Adipose tissue (tissue), 3 donors: ENCODE results near the gene HTR2A. TPM values are rescaled to one million over a fixed set of nuclear protein-coding genes. Genes with fewer than 3 reads are reported as not detected.

Experiments
- H3K27ac ChIP-seq: one replicate; pipeline ENCODE4 v1.5.1; 2013; ENCODE audit warnings: low read depth, low read length
- WGBS, 3 donors: extraction: QIAGEN DNeasy Blood & Tissue Kit; methylation state at CpG; one replicate each; pipeline ENCODE4 v1.1.7; 2013; 5-methylcytosine and 5-hydroxymethylcytosine counted together
- polyA plus RNA-seq, 3 donors: library from polyadenylated mRNA; stranded (reverse); fragments of 200-250 nt; gene quantifications; one replicate each; pipeline ENCODE4 v1.2.3, GENCODE V29; 2013
- donor health status: healthy with polysubstance abuse.
- donor health status: Bipolar disorder and iron deficiency.
- donor health status: healthy.

The HTR2A gene
- polyA plus RNA-seq, 3 donors, result 0.06 to 1.6 (median 0.48) TPM

DNA sequence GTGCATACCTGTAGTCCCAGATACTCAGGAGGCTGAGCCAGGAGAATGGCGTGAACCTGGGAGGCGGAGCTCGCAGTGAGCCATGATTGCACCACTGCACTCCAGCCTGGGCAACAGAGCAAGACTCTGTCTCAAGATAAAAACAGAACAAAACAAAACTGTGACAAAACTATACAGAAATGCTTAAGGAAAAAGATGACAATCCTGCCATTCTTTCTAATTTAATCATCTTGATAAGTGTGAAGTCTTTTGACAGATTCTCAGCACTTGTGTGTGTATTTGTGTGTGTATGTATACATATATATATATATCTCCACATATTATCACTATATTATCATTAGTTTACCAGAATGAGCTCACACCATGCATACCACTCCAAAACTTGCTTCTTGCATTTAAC, 12.3 kb downstream of the HTR2A start:
- H3K27ac ChIP-seq, result no peak overlapping the region
- 95 to 98% (median 97%) methylated on average over 3 of the region's 3 CpGs for WGBS, 3 donors

DNA sequence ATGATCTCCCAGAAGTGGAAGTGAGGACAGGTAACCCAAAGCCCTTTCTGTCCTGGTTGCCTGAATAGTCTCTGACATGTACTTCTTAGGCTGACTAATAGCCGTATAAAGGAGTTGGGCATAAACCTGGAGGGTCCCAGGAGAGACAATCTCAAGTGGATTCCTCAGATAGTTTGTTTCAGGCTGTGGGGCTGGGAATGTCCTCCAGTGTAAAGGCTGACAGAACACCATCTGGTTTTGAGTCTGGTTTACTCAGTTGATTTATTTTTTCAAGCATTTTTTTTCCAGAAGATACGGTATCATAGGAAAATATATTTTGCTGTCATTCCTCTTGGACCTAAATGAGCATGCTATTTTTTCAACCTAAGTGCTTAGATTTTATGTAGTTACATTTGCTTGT, 15.2 kb downstream of the HTR2A start:
- H3K27ac ChIP-seq, result no peak overlapping the region
- 34 to 49% (median 39%) methylated on average over 2 of the region's 2 CpGs for WGBS, 3 donors

DNA sequence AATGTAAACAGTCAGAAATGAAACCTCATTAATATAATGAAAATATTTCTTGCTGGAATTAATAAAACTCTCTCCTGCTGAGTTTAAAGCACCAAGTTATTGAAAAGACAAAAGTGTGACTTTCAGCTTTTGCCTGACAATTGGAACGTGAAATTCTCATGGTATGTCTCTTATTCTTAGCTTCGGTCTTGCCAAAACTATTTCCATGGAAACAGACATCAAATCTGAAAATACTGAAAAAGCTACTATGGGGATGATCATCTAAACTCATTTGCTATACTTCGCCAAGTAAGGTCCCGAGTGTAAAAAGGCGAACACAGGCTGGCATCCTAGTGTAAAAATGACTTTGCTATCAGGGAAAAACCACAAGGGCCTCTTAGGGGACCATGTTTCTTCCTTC, 22.8 kb downstream of the HTR2A start:
- no peak overlapping the region for H3K27ac ChIP-seq
- WGBS, 3 donors, result 58 to 74% (median 66%) methylated on average over 5 of the region's 5 CpGs

DNA sequence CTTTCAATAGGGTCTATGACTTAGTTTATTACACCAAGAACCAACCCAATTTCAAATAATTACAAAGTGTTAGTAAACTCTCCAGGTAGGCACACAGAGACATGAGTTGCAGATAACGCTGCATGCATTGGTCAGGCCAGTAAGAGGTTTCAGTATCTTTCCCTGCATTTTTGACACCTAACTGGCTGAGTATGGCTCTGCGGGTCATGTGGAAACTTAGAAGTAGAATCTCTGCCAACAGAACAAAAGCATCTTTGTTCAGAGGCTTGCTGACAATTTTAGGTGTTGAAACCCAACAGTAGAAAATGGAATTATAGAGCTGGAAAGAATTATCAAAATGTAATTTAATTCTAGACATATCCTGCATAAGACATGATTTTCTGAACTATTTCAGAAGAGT, 25.3 kb downstream of the HTR2A start:
- no peak overlapping the region for H3K27ac ChIP-seq
- WGBS, 3 donors, result 36 to 86% (median 86%) methylated on average over 2 of the region's 2 CpGs

DNA sequence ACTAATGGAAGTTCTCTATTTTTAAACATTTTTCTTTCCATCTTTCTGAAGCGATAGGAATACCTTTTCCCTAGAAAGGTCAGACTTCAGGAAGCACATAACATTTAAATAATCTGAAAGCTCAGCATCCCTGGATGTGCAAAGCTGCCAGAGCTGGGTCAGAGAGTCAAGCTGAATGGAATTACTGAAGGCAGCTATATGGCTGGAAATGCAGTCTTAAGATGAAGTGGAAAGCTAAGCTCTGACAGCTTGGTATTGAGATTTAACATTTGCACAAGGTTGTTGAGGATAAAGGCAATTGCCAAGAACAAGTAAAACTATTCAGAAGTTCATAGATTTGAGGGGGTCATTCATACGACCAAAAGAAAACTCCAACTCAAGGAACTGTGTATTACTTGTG, 28.8 kb downstream of the HTR2A start:
- no peak overlapping the region for H3K27ac ChIP-seq
- WGBS, 3 donors, result 76 to 90% (median 79%) methylated on average over 2 of the region's 2 CpGs

DNA sequence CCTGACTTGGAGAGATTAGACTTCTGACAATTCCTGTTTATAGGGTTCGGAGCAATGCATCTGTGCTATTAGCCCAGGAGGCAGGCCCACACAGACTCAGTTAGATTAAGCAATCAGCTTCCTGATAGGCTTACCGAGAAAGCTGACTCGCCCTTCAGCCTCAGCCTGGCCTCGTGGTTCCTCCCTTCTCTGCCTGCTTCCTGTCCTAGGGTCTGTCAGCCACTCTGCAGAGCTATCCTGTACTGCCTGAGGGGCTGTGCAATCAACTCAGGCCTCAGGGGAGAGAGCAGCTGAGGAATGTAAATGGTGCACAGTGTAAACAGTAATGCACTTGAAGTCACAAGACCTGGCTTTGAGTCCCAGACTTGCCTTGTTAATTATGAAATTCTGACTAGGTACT, 30.7 kb downstream of the HTR2A start:
- no peak overlapping the region for H3K27ac ChIP-seq
- 11 to 22% (median 13%) methylated on average over 4 of the region's 4 CpGs for WGBS, 3 donors

DNA sequence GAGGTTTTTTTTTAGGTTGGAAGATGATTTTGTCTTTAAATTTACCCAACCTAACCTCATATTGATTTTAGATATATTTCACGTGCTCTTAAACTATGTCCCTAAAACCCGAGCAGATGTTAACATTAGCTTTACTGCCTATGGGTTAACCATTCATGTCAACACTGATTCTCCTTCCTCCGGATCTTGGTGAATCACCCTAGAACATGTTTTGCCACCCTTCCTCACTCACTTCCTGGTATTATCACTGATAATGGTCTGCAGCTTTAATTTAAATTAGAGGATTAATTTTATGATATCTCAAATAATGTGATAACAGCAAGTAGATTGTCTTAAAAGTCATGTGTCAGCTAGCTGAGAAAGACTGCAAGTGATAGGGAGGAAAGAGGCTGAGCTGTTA, 31.9 kb downstream of the HTR2A start:
- no peak overlapping the region for H3K27ac ChIP-seq
- 57 to 63% (median 62%) methylated on average over 3 of the region's 3 CpGs for WGBS, 3 donors

DNA sequence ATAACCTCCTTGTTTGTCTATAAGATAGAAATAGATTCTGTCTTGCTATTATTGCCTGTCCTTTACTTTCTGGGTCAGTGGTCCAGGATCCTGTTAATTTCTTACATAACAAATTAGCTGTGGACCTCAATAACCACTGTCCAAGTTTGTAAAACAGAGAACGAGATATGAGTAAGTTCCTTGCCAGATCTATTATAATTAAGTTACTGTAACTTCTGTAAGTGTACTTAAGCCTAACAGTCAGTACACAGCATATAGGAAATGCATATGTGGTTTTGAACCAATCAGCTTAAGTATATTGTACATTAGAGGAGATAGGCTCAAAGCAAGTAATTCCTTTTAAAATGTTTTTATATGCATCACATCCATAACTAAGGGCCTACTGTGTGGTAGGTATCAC, 34.9 kb downstream of the HTR2A start:
- H3K27ac ChIP-seq, result no peak overlapping the region
- WGBS, 3 donors, result 41 to 79% (median 45%) methylated on average over 1 of the region's 1 CpG

DNA sequence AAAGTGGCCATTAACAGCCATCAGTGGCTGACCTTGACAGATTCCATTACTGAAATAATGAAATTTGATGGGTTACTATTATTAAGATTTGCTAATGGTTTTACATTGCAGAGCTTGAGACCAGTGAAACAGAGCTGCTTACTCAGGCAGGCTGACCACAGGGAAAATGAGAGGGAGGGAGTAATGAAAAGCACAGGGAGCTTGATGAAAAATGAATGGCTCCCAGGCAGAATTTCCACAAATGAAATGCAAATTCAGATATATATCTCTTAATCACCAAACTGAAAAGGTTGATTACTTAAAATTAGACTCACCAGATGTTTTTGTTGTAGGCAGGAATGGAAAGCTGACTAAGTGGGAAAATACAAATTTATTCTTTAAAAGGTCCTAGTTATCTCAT, 36.1 kb downstream of the HTR2A start:
- H3K27ac ChIP-seq, result no peak overlapping the region

DNA sequence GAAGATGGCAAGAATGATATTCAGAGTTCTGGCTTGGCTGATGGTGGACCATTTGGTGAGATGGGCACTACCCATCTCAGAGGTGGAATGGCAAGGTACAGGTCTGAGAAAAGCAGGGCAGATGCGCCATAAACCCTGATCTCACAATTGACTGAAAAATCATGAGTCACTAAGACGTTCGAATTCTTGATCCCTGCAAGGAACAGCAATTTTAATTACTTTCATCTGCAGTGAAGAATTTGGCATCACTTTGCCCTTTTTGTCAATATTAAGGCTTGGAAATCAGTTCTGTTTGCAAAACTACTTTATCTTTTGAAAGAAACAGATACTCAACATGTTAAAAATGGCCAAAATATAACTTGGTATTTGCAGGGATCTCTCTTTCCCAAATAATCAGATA, 38.1 kb downstream of the HTR2A start:
- no peak overlapping the region for H3K27ac ChIP-seq
- WGBS, 3 donors, result 83 to 92% (median 91%) methylated on average over 3 of the region's 3 CpGs

DNA sequence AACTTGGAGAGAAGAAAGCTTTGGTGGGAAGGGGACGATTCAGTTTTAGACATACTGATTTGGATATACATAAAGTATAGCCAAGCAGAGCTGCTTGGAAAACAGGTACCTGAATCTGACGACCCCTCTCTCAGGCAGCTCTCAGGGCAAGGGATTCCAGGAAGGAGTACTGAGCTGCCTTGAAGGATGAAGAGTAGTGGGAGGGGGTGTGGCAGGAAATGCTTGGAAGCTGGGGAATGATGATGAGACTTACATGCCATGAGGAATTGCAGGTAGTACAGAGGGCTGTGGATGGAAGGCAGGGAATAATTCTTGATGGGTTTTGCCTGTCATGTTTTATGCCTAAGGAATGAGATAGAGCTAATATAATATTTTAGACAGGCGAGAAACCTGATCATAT, 38.7 kb downstream of the HTR2A start:
- 59 to 82% (median 80%) methylated on average over 3 of the region's 3 CpGs for WGBS, 3 donors
- no peak overlapping the region for H3K27ac ChIP-seq

DNA sequence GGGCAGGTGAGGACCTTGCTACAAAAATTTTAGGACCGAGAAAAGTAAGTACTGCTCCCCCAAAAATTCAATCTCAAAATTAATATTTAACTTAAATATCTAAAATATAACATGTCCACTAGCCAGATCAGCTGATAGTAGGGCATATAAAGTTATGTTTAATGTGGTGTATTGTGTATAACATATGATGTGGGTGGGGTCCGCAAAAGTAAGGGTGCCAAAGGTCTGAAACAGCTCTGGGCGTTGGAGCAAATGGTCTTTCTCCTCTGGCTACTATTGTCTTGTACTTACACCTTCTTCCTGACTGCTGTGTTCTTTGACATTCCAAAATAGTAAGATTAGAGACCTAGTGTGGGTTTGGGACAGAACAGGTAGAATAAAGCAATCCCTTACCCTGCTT, 41.2 kb downstream of the HTR2A start:
- 70 to 88% (median 81%) methylated on average over 3 of the region's 3 CpGs for WGBS, 3 donors
- no peak overlapping the region for H3K27ac ChIP-seq

DNA sequence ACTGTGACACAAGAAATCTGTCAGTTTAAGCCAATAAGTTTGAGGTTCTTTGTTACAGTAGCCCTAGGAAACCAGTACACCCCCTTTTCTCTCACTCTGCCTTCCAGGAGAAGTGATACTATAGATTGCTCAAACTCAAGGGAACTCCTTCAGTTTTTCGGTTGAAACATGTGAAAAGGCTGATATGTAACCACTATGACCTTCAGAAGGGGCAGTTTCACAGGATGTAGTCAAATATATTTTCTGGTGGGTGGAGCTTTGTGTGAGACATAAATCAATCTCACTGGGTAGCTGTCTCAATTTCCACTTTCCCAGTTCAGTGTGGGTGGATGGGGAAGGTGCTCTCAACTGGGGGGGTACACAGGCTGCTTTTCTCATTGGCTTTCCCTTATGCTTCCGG, 41.7 kb downstream of the HTR2A start:
- 59 to 85% (median 80%) methylated on average over 2 of the region's 2 CpGs for WGBS, 3 donors
- no peak overlapping the region for H3K27ac ChIP-seq

DNA sequence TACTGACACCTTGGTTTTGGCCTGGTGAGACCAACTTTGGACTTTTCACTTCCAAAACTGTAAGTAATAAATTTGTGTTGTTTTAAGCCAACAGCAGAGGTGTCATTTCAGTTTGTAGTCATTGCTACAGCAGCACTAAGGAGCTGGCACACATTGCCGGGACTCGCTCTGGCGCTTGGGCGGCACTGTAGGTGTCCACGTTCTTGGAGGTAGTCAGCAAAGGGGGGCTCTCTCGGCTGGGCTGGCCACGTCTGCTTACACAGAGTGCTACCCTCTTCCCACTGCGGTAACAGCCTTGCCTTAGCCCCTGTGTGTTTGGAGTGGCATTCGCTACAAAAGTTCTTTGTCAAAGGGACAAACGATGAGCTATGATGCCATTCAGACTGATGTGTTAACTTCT, 44.7 kb downstream of the HTR2A start:
- WGBS, 3 donors, result 76 to 91% (median 87%) methylated on average over 10 of the region's 10 CpGs
- H3K27ac ChIP-seq, result no peak overlapping the region

DNA sequence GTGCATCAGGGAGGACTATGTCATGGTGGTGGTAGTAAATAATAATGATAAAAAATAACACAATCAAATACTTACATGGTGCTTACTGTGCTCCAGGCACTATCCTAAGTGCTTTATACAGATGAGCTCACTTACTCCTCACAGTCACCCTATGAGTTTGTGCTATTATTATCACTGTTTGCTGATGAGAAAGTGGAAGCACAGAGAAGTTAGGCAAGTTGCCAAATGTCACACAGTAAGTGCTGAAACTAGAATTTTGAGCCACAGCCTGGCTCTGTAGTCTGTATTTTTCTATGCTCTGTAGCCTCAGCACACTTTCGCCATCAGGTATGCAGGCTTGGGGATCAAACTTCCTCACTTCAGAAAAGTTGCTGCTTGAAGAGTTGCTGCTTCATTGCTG, 46.6 kb downstream of the HTR2A start:
- 90 to 91% (median 91%) methylated on average over 1 of the region's 1 CpG for WGBS, 3 donors
- H3K27ac ChIP-seq, result no peak overlapping the region

DNA sequence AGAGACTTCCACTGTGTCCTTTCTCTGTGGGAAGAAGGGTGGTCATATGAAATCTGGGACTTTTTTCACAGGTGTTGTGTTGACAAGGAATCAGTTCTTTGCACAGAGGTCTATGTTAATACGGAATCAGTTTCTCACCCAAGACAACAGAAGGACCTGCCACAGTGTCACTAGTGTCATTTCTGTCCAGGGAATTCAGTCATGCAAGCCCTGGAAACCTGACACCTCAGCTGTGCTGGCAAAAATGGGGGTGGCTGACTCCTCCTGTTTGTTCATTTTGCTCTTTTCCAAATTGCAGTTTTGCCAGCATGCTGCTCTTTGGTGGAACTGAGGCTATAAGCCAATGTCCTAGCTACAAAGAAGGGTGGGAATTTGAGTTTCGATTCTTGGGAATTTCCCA, 50.1 kb downstream of the HTR2A start:
- H3K27ac ChIP-seq, result no peak overlapping the region
- 80 to 96% (median 93%) methylated on average over 2 of the region's 2 CpGs for WGBS, 3 donors

DNA sequence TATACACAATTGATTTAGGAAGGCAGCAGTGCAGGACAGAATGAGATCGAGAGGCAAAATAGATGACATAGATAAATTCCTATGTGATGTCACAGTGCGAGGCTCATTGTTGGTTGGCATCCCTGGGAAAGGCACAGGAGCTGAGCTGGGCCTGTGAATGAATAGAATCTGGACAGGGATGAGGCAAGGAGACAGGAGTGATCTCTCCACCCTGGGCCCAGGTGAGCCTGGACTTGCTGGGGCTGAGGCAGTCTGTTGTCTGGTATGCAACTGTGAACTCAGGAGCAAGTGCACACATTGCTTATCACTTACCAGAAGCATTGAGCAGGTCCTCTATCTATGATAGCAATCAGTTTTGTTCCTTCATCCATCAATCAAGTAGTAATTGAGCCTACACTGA, 51.7 kb downstream of the HTR2A start:
- H3K27ac ChIP-seq, result no peak overlapping the region
- WGBS, 3 donors, result 84 to 97% (median 87%) methylated on average over 2 of the region's 2 CpGs

DNA sequence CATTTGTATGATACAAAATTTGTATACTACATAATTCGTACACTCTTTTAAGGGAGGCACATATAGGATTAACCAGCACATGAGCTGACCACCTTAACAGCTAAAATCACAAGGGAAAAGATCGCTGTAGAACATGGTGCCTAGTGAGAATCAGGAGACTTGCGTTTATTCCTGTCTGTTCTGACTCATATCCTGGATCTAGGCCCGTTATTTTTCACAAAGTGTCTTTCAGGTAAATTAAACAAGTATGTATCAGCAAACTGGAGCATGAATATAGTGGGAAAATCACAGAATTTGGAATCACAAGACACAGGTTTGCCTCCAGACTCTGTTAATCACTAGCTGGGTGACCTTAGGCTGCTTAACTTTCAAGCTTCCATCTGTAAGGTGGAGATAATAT, 52.4 kb downstream of the HTR2A start:
- H3K27ac ChIP-seq, result no peak overlapping the region
- WGBS, 3 donors, result 64 to 69% (median 66%) methylated on average over 4 of the region's 4 CpGs

DNA sequence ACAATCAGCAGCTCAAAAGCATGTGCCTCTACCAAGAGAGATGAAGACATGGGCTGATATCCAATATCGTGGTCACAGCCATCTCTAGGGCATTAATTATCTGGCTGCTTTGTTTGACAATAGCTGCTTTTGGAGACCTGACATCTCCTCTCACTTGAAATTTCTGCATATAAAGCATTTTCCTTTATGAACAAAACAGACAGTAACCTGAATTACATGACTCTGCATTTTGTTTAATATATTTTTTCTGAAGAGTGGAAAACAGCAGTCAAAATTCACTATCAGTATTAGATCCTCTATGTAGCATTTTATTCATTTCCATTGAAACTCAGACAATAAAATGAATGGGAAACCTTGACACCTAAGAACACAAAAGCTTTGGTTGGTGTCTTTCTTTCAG, 57.5 kb downstream of the HTR2A start:
- WGBS, 3 donors, result 22 to 38% (median 32%) methylated on average over 1 of the region's 1 CpG
- H3K27ac ChIP-seq, result no peak overlapping the region

DNA sequence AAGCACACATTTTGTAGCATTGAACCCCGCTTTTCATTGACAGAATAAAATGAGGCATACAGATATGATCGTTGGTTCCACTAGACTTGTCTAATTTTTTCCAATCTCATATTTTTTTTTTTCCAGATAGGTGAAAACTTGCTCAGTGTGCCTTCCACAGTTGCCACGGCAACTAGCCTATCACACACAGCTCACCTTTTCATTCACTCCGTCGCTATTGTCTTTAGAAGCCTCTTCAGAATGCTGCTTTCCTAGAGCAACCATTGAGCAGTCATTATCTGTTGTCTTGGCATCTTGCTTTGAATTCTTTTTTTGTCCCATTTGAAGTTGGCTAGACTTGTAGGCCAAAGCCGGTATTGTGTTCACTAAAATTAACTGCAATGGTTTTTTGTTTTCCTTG, 62.2 kb downstream of the HTR2A start:
- WGBS, 3 donors, result 70 to 93% (median 91%) methylated on average over 6 of the region's 6 CpGs
- H3K27ac ChIP-seq, result no peak overlapping the region

DNA sequence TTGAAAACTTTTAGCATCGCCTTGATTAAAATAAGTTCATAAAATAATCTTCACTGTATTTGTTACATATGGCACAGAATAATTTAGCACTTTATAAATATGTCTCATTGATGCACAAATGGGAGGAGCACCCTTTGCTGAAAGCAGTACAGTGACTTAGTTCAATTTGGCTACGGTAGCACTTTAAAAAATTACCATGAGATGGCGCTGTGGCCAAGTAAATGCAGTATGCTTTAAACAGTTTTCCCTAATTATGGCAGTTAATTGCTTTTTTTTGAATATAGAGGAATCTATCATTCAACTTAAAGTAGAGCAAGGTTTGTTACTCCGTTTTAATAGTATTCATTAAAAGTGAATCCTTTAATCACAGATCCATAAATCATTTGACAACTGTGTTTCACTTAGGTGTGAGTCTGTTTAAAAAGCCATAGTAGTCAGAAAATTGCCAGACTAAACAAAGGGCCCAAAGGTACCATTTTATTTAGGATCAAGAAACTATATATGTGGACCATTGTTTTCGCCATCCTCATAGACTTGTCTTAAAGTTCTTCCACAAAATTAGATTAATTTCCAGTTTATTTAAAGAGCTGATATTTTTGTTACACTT, 65.2 kb downstream of the HTR2A start:
- 19 to 24% (median 20%) methylated on average over 5 of the region's 5 CpGs for WGBS, 3 donors
- no peak overlapping the region for H3K27ac ChIP-seq
